Femur (tissue), 1 donor: ENCODE results near the gene FBXO30.

Experiments used
- DNase-seq: peaks from one replicate; pipeline ENCODE4 v3.0.0-alpha.2; 2017

The FBXO30 gene

GRCh38 chr6:145744619-145745018, 70.0 kb downstream of the FBXO30 start:
- no peak for DNase-seq
